Activated gamma-delta T cell treated with anti-CD3 and anti-CD28 coated beads, Interleukin-2, amount 50 U/mL, for 16 hours (primary cell): ENCODE data around the gene WDR49.

Experiments used
- DNase-seq: peaks from one replicate; pipeline ENCODE4 v3.0.0-alpha.2; 2020; ENCODE audit warnings: low read depth

Gene WDR49

GRCh38 chr3:167487556-167487955 lies 166.2 kb downstream of the WDR49 start:
- DNase-seq = no peak

- DNase-seq = no peak
These were observed 169.2 kb downstream of the WDR49 start for GRCh38 chr3:167484551-167484950.

- DNase-seq = no peak
These were observed 169.8 kb downstream of the WDR49 start for GRCh38 chr3:167483708-167484475.

- DNase-seq = no peak
These were observed 172.6 kb downstream of the WDR49 start for GRCh38 chr3:167481164-167481563.

GRCh38 chr3:167480748-167481147 lies 173.0 kb downstream of the WDR49 start:
- no peak for DNase-seq

GRCh38 chr3:167473863-167474262 lies 179.9 kb downstream of the WDR49 start, which contains the start of gene SERPINI2:
SERPINI2 (minus strand) TSS chr3:167474042; CDS start chr3:167471834, 2,208 bp downstream.
- DNase-seq = no peak

- no peak for DNase-seq
These were observed 184.4 kb downstream of the WDR49 start for GRCh38 chr3:167469381-167469780.

GRCh38 chr3:167467848-167468611 lies 185.7 kb downstream of the WDR49 start:
- no peak for DNase-seq

GRCh38 chr3:167466966-167467365 lies 186.8 kb downstream of the WDR49 start:
- DNase-seq = no peak

- no peak for DNase-seq
These were observed 197.5 kb downstream of the WDR49 start for GRCh38 chr3:167456157-167456799.

GRCh38 chr3:167453815-167454214 lies 199.9 kb downstream of the WDR49 start:
- DNase-seq = no peak

GRCh38 chr3:167451282-167451681 lies 202.5 kb downstream of the WDR49 start:
- no peak for DNase-seq

GRCh38 chr3:167450675-167451074 lies 203.1 kb downstream of the WDR49 start:
- DNase-seq = no peak

GRCh38 chr3:167450195-167450594 lies 203.5 kb downstream of the WDR49 start:
- DNase-seq = no peak

- no peak for DNase-seq
These were observed 208.3 kb downstream of the WDR49 start for GRCh38 chr3:167445491-167445890.

GRCh38 chr3:167441256-167441655 lies 212.5 kb downstream of the WDR49 start:
- DNase-seq = no peak

- no peak for DNase-seq
These were observed 216.2 kb downstream of the WDR49 start for GRCh38 chr3:167437428-167438139.
